ENCODE measurements around the gene MRPL55.

- TF ChIP-seq POLR2A (IDR thresholded peaks at IDR 0.05; ENCODE audit: low read depth, low read length) (no peak), POLR2AphosphoS5 (IDR thresholded peaks at IDR 0.05; ENCODE audit: low read depth, low read length) (no peak), TAF1 (IDR thresholded peaks at IDR 0.05; ENCODE audit: borderline replicate concordance, low read depth, low read length) (no peak)
Measured at GRCh38 chr1:228071839-228072657, 37.1 kb downstream of the MRPL55 start.
